ENCODE data around the gene MIB1. TPM values are rescaled to one million over a fixed set of nuclear protein-coding genes. Genes with fewer than 3 reads are reported as not detected.
"Not testable (repeated sequence)": the region's sequence is repeated elsewhere in the genome, so short reads cannot be mapped to it uniquely, and the experiment has no call there.

The MIB1 gene
- total RNA-seq, 1 experiment from 2014 or later, result 56.1 TPM

GRCh38 chr18:21786526-21786925 is 45.9 kb downstream of the MIB1 start:
- ATAC-seq, result no peak
- Histone ChIP-seq H3K27me3 (ENCODE audit: insufficient read depth, low read length) (no peaks in the 10 kb centered on the region), H3K79me2 (ENCODE audit: insufficient read depth, low read length) (no peaks in the 10 kb centered on the region), H3K4me1 (ENCODE audit: control insufficient read depth in 1 of 2, insufficient read depth in 2 of 2, low read length in 2 of 2) (no peaks in the 10 kb centered on the region), H3K9me3 (ENCODE audit: control insufficient read depth in 1 of 2, insufficient read depth in 1 of 2, low read depth in 1 of 2, low read length in 2 of 2) (no peaks in the 10 kb centered on the region), H3K27ac (ENCODE audit: low read depth, low read length) (no peak overlapping the region), H3K4me2 (ENCODE audit: low read length) (no peak overlapping the region), H2AFZ (ENCODE audit: low read depth, low read length, poor library complexity, severe bottlenecking) (no peak overlapping the region), H4K20me1 (ENCODE audit: insufficient read depth) (no peaks in the 10 kb centered on the region), H3K36me3 (ENCODE audit: control insufficient read depth in 1 of 2, insufficient read depth in 2 of 2, low read length in 2 of 2) (no peaks in the 10 kb centered on the region; a peak in 1 of 4 replicates), H3K9me2 (ENCODE audit: insufficient read depth) (no peaks in the 10 kb centered on the region), H3K4me3 (replicated peaks in 1 of 2; ENCODE audit: low read depth in 1 of 2, low read length in 2 of 2) (no peak overlapping the region), H3K9ac (ENCODE audit: low read length) (no peak overlapping the region)
- POLR2A ChIA-PET, result no interaction called here
- CTCF ChIA-PET, result no interaction called here
- no TSS peak for BruUV-seq (replicated peaks)
- DNase-seq (ENCODE audit: low read depth, low spot score), result no peak
- intact Hi-C loops (cut with micrococcal nuclease), result no loop called here
- TF ChIP-seq SIN3A (IDR thresholded peaks at IDR 0.05; ENCODE audit: low read depth) (no peak), FOSL1 (IDR thresholded peaks at IDR 0.05; ENCODE audit: low read depth) (no peak), ATF3 (IDR thresholded peaks at IDR 0.05) (no peak), EGR1 (IDR thresholded peaks at IDR 0.05; ENCODE audit: low read depth) (no peak), EZH2 (IDR thresholded peaks at IDR 0.05) (no peak), ZBTB33 (IDR thresholded peaks at IDR 0.05; ENCODE audit: extremely low read depth, insufficient replicate concordance, low read length) (no peak), ZFX (IDR thresholded peaks at IDR 0.05) (no peak), ZNF274 (IDR thresholded peaks at IDR 0.05; ENCODE audit: low read depth, low read length) (no peak), SRF (IDR thresholded peaks at IDR 0.05; ENCODE audit: low read depth) (no peak), MAX (IDR thresholded peaks at IDR 0.05) (no peak), TCF7L2 (IDR thresholded peaks at IDR 0.05; ENCODE audit: borderline replicate concordance, extremely low read depth, insufficient read depth, insufficient read length) (no peak), ELF1 (IDR thresholded peaks at IDR 0.05; ENCODE audit: borderline replicate concordance, low read depth) (no peak)
- RAD21 ChIA-PET (ENCODE audit: low non-redundant PET in 1 of 2, low total read pairs in 2 of 2, uncharacterized antibody in 2 of 2, unreplicated experiment in 2 of 2), result no interaction called here

- H3K79me2 ChIP-seq (ENCODE audit: insufficient read depth, low read length); BruUV-seq (replicated peaks); RAD21 ChIA-PET (ENCODE audit: low non-redundant PET in 1 of 2, low total read pairs in 2 of 2, uncharacterized antibody in 2 of 2, unreplicated experiment in 2 of 2); H3K9me2 ChIP-seq (ENCODE audit: insufficient read depth); DNase-seq (ENCODE audit: low read depth, low spot score); H4K20me1 ChIP-seq (ENCODE audit: insufficient read depth); POLR2A ChIA-PET; H2AFZ ChIP-seq (ENCODE audit: low read depth, low read length, poor library complexity, severe bottlenecking); H3K27ac ChIP-seq (ENCODE audit: low read depth, low read length); H3K9ac ChIP-seq (ENCODE audit: low read length); H3K9me3 ChIP-seq (ENCODE audit: control insufficient read depth in 1 of 2, insufficient read depth in 1 of 2, low read depth in 1 of 2, low read length in 2 of 2); H3K4me2 ChIP-seq (ENCODE audit: low read length); intact Hi-C loops (cut with micrococcal nuclease); ATAC-seq; H3K4me3 ChIP-seq (replicated peaks in 1 of 2; ENCODE audit: low read depth in 1 of 2, low read length in 2 of 2); H3K36me3 ChIP-seq (ENCODE audit: control insufficient read depth in 1 of 2, insufficient read depth in 2 of 2, low read length in 2 of 2); H3K4me1 ChIP-seq (ENCODE audit: control insufficient read depth in 1 of 2, insufficient read depth in 2 of 2, low read length in 2 of 2); H3K27me3 ChIP-seq (ENCODE audit: insufficient read depth, low read length): not testable (repeated sequence)
- CTCF ChIA-PET, result interaction anchor here (0.6 kb wide), 1 partner anchor 27 kb away, joined by 3 read pairs; no protein-coding TSS in a partner anchor
These were observed 55.5 kb downstream of the MIB1 start for GRCh38 chr18:21796089-21796488.

Data from HCT116 (cell line).